HG03460 (cell line): ENCODE measurements around the gene CHTF18.
"Not testable (repeated sequence)": the region's sequence is repeated elsewhere in the genome, so short reads cannot be mapped to it uniquely, and the experiment has no call there.

Experiments used
- ATAC-seq: cut with Tn5 transposase; IDR thresholded peaks from one replicate; pipeline ENCODE4 v1.9.1; 2021; ENCODE audit not compliant: unreplicated experiment

CHTF18 gene

DNA sequence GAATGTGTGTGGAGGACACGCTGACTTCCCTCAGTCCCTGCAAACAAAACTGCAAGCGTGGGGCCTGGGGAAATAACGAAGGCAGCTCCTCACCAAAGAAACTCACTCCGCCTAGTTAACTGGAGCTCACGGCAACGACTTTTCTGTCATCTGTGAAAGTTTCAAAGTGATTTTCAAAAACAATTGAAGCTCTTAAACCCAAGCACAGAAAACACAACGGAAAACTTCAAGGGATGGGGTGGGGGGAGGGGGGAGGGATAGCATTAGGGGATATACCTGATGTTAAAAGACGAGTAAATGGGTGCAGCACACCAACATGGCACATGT is 15.3 kb downstream of the CHTF18 start:
- ATAC-seq = no peak

DNA sequence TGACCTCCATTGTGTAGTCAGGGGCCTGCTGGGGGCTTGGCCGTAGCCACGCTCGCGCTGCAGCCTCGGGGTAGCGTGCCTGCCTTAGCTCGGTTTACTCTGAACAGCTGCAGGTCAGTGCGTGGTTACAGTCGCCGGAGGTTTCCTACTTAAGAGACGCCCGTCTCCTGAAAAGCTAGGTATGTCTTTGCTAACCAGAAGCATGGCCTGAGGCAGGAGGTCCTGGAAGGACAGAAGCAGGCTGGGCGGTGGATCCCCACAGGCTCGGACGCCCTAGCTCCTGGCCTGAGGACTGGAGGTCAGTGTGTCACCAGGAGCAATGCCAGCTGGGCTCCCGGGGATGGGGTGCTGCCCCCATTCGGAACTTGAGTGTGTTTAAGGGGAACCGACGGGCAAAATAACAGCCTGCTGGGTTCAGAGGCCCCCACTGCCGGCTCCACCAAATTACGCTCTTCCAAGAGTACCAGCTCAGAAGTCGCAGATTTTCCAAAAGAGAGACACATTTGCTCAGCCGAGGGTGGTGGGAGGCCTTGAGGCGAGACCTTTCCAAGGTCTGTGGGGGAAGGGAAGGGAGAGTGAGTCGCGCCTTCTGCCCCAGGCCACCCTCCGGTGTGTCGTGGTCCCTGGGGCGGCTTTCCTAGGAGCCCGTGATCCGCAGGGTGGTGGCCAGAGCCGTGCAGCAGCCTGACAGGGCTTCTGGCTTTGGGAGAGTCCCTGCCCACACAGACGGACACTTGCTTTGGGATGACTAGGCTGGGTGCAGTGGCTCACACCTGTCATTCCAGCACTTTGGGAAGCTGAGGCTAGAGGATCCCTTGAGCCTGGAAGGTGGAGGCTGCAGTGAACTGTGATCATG is 16.0 kb downstream of the CHTF18 start:
- no peak for ATAC-seq

DNA sequence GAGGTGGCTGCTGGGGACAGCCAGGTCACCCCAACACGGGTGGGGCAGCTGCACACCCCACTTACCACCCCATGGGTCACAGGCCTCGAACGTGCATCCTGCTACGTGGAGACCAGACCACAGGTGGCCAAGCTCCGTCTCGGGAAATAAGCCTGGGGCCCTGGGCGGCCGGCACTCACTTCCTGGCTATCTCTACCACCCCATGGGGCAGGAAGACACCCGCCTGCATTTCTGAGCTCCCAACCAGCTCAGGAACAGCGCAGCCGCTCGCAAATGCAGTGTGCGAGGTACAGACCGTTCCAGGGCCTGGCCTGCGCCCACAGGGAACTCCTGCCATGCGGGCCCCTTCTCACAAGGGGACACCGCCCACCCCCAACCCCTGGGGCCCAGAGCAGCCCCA is 17.1 kb downstream of the CHTF18 start:
- ATAC-seq = no peak

DNA sequence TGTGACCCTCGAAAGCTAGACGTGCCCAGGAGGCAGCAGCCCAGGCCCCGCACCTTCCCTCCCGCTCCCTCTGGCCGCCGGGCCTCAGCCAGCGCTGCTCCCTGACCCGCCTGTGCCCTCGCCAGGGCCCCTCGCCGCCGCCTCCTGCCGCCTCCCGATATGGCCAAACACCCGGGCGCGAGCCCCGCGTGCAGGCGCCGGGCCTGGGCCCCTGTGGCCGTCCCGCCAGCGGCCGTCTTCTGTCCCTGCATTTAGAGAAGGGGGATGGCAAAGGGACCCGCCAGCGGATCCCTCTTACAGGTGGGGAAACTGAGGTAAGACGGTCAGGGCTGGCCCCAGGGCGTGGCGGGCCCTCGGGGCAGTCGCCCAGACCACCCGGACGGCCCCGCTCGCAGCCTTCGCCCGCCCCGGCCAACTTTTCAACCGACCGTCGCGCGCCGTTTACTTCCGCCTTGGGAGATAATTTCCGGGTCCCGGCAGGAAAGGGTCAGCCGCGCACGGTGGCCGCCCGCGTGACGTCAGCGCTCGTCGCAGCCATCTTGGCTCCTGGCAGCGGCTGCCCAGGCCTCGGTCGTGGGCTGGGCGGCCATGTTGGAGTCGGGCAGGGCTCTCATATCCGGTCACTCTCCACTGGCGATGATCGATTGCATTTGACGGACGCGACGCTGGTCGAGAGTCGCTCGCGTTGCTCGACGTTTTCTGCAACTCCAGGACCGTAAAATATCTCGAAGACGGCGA is 19.1 kb downstream of the CHTF18 start:
- ATAC-seq = peak; percentile 90

DNA sequence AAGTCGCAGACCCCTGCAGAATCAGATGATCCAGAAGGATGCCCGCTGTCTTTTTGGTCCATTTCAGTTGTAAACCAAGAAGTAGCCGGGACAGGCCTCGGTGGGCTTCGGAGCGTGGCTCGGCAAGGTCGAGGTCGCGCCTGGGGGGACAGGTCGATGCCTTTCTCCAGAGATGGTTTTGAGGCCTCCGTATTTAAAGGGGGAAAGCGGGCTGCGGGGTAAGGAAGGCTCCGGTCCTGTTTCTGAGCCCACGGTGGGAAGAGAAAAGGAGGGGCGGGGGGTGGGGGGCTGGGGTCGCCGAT is 19.6 kb downstream of the CHTF18 start:
- ATAC-seq = no peak

DNA sequence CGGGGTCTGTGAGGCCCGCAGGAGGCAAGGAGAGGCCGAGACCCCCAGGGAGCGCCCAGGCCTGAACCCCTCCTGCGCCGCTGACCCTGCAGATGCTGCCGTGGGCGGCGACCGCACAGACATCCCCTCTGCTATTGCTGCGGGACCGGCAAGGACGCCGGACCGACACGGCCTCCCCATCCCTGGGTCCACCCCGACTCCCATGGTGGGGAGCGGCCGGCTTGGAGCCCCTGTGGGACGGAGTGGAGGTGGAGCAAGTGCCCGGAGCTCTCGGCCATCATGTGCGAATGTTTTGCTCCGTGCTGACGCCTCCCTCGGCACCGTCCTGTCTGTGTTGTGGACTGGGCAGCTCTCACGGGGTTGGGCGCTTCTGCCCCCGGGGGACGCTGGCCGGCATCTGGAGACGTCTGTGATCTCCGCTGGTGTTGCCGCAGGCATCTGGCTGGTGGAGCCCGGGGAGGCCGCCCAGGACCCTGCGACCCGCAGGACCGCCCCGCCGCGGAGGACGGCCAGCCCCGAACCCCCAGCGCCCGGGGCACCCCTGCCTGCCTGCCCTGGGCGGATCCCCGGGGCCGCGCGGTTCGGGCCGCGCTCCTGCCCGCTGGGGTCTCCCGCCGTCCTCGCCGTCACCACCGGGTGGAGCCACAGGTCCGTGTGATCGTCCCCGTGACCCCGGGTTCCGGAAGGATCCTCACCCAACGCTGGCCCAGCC is 24.9 kb downstream of the CHTF18 start:
- no peak for ATAC-seq

DNA sequence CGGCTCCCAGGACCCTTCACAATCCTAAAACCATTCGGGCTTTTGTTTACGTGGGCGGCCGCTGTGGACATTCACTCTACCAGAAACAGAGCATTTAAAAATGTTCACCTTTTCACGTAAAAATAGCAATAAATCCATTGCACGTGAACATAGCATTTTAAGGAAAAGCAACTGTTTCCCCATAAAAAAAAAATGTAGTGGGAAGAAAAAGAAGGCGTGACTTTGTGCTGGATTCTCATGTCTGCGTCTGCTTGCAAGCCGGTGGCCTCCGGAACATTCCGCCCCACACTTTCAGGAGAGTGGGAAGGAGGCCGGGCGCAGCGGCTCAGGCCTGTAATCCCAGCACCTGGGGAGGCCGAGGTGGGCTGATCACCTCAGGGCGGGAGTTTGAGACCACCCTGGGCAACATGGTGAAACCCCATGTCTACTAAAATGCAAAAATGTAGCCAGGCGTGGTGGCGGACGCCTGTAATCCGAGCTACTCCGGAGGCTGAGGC is 25.5 kb downstream of the CHTF18 start:
- ATAC-seq = no peak

DNA sequence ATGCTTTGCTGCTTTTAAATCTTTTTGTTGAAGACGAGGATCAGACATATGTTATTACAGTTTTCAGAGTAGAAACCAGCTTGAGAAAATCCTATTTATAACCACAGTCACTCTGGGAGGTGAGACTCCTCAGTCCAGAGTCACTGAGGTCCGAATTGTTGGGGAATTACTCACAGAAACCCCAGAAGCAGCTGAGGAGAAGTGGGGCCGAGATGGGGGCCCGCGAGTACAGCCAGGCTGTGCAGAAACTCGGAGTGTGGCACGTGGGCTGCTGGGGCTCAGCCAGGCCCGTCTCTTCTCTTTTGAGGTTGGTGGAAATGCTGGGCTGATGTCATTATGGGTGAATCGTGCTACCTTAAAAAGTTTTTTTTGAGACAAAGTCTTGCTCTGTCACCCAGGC is 26.6 kb downstream of the CHTF18 start:
- ATAC-seq = no peak

DNA sequence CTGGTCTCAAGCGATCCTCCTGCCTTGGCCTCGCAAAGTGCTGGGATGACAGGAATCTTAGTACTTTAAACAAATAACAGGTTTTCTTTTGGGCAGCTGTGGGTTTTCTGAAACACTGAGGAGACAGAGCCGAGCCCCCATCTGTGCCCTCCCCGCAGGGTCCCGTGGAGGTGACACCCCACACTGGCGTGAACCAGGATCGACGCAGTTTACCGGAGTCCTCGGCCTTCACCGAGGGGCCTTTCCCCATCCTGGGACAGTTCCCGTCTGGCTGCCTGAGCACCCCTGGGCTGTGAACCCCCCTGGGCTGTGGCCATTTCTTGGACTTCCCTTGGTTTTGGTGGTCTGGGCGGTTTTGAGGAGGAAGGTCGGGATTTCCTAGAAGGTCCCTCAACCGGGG is 27.4 kb downstream of the CHTF18 start:
- no peak for ATAC-seq

DNA sequence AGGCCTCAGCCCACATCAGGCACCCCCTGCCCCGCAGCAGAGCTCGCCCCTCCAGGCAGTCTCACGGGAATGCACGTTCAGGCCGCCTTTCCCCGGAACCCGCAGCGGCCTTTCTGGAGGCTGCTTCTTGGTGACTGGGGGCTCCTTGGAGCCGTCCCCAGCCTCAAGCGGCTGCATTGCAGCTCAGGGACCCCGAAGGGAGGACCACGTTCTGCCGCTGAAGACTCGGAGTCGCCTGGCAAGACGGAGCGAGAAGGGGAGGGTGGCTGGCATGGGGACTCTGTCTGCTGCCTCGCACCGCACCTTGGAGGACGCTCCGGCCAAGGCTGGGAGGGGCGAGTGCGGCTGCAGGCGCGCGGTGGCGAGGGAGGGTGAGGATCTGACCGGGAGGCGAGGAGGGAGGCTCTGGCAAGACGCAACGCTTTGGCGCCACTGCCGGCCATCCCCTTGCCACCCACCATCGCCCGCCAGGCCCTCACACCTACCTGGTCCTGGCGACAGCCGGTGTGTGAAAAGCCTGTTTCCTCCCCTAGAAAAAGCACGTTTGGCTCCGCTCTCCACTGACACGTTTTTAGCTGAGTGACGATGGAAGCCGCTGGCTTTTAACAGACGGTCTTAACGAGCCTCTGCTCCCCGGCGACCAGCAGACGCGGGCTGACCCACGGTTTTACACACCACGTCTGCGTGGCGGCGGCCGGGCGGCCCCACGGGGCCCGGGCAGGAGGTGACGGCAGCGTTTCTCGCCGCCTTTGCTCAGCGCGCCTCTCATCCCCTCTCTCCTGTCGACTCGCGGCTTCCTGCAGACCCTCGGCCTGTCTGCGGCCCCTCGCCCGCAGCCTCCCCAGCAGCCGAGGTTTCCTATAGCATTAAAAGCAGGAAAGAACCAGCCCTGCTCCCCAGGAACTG is 28.8 kb downstream of the CHTF18 start:
- ATAC-seq = no peak

DNA sequence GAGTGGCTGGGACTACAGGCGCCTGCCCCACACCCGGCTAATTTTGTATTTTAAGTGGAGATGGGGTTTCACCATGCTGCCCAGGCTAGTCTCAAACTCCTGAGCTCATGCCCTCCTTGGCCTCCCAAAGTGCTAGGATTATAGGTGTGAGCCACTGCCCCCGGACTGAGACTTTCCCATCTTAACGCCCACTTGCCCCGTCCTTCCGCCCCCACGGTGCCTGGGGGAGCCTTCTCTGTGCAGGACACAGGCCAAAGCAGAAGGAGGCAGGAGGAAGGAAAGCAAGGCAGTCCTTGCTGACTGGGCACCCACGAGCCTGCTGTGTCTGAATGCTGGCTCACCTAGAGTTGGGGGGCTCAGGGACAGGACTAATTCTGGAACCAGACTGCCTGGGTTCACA is 29.7 kb downstream of the CHTF18 start:
- no peak for ATAC-seq

DNA sequence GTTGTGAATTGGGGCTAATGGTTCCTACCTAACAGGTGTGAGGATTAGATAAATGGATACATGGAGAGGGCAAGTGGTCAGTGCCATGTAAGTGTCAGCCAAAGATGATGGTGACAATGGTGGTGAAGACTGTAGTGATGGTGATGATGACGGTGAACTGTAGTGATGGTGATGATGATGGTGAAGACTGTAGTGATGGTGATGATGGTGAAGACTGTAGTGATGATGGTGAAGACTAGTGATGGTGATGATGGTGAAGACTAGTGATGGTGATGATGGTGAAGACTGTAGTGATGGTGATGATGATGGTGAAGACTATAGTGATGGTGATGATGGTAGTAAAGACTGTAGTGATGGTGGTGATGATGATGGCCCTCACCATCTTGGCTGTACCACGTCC is 30.2 kb downstream of the CHTF18 start:
- ATAC-seq = no peak

DNA sequence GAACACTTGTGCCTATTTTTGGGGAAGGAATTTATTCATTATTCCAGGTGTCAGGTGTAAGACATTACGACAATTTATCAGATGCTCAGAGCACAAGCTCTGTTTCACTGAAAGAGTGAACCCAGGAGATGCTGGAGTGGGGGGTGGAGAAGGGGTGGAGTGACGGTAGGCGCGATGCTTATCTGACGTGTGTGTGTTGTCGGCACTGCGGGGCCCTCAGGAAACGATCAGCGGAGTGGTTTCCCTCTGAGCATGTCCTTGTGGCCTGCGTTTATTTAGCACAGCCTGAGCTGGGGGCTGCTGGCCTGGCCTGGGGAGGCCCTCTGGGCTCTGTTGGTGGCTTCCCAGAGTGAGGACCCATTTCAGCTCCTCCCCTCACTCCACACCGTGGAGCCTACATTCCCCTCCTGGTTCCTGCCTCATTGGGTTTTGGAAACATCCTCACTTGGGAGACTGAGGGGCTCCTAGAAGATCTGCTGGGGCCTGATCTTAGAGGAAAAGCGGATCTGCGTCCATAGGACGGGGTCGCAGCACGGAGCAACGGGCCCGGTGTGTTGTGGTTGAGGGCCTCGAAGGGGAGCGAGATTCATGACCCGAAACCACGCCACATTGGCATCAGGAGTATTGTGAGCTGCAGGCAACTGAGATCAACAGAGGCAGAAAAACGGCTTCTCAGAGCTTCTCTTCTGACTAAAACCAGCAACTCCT is 31.1 kb downstream of the CHTF18 start:
- no peak for ATAC-seq

DNA sequence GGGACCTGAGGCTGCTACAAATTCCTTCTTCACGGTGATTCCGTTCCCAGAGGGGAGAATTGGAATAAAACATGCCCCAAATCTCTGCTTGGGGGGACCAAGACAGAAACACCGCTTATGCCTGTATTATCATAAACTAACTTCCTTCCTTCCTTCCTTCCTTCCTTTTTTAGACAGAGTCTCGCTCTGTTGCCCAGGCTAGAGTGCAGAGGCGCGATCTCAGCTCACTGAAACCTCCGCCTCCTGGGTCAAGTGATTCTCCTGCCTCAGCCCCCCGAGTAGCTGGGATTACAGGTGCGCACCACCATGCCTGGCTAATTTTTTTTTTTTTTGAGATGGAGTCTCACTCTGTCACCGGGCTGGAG is 31.6 kb downstream of the CHTF18 start:
- not testable (repeated sequence) for ATAC-seq

DNA sequence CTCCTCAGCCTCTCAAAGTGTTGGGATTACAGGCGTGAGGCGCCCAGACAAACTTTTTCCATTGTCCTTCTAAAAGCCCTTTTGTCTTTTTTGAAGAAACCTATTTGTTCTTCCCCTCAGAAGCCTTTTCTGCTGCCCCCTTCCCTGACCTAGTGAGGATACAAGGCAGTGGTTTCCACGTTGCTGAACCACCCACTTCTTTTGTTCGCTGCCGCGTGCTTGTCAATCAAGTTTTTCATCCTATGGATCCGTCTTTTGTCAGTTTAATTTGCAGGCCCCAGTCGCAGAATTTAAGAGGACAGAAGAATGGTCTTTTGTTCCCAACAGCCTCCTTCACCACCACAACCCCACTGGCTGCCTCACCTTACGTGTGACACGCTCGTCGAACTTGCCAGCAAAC is 32.3 kb downstream of the CHTF18 start:
- no peak for ATAC-seq

DNA sequence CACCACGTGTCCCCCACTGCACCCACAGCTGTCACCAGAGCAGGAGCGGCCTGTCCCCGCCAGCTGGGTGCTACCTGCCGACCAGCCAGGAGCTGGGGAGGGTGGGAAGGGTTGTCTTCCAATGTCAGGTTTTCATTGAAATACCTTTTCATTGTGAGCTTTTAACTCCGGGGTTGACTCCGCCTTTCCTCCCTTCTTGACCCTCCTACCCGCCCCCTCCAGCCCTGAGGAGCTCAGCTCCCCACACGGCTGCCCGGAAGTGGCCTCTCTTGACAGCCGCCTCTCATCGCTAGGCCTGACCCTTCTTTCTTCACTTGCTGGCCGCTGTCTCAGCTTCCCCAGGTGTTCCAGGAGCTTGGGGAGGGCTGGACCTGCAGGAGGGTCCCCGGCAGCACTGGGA is 33.3 kb downstream of the CHTF18 start:
- no peak for ATAC-seq

DNA sequence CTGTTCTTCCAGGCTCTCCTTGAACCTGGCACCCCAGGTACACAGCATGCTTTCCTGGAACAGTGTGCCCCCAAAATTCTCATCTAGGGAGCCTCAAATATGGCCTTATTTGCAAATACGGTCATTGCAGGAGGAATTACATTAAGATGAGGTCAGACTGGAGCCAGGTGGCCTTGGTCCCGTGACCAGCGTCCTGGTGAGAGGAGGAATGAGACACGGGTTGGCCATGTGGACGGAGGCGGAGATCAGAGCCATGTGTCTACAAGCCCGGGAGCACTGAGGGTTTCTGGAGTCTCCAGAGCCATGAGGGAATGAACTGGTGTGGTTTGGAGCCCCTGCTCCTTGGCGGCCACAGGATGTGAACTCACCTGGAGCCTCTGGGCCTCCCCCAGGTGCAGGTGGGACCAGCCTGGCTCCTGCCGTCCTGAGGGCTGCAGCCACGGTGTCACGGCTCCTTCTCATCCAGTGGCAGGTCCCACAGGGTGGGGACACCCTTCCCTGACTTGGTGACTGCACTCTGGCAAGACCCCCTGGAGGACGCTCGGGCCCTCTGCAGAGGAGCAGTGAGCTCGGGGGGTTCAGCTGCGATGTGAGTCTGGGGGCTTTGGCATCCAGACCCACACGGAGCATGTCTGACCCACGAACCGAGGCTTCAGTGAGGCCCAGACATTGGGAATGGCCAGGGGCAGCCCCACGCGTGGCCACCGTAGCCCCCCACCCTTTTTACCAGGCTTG is 33.9 kb downstream of the CHTF18 start:
- ATAC-seq = no peak

DNA sequence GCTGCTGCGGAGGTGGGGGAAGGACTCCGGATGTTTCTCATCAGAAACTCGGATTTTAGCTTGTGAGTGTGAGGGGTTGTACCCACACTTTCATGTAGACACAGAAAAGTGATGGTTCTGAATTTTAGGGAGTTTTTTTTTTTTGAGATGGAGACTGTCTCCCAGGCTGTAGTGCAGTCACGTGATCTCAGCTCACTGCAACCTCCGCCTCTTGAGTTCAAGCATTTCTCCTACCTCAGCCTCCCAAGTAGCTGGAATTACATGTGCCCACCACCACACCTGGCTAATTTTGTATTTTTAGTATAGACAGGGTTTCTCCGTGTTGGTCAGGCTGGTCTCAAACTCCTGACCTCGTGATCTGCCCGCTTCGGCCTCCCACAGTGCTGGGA is 34.5 kb downstream of the CHTF18 start:
- ATAC-seq = no peak

DNA sequence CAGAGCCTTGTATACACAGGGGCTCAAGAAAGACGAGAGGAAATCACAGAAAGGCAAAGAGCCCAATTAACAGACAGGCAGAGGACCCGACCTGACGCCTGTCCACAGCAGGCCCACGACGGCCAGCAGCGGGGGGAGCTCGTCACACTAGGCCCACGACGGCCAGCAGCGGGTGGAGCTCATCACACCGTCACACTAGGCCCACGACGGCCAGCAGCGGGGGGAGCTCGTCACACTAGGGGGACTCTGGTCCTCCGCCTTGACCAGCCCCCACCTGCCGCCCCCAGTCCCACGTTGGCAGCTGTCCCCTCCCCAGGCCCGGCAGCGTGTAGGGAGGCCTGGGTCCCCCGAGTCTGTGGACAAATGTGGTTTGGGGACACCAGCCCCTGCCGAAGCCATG is 35.8 kb downstream of the CHTF18 start:
- ATAC-seq = no peak

DNA sequence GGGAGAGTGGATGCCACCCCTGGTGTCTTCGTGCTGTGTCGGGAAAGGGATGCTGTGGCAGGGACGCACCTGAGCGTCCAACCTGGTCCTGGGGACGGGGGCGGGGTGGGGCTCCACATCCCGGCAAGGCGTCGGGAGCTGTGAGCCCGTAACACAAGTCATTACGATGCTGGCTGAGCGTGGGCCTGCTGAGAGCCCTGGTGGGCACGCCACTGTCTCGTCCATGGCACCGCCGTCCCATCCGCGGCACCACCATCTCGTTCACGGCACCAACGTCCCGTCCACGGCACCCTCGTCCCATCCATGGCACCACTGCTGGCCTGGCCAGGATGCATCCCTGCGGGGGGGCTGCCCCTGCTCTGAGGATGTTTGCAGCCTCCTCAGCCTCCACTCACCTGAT is 36.2 kb downstream of the CHTF18 start:
- ATAC-seq = no peak
